Osteoblast (primary cell): ENCODE results near the gene CCDC142. TPM values are rescaled to one million over a fixed set of nuclear protein-coding genes. Genes with fewer than 3 reads are reported as not detected.
A peak's percentile ranks its signal among the peaks of the same experiment; 100 is the strongest.
"Not testable (repeated sequence)": the region's sequence is repeated elsewhere in the genome, so short reads cannot be mapped to it uniquely, and the experiment has no call there.

Experiments
- DNase-seq: peaks from one replicate; pipeline ENCODE4 v3.0.0; 2011; ENCODE audit warnings: low spot score, mixed read lengths; ENCODE audit not compliant: insufficient read length; ENCODE audit errors: missing footprints
- H2AFZ ChIP-seq: 2 replicates; pipeline ENCODE4 v1.6.0; 2011; ENCODE audit warnings: mild to moderate bottlenecking, low read length
- H3K27ac ChIP-seq: 2 replicates; pipeline ENCODE4 v1.5.1; 2011; ENCODE audit warnings: mild to moderate bottlenecking, low read depth, low read length, moderate library complexity
- H3K27me3 ChIP-seq: 2 replicates; pipeline ENCODE4 v1.6.0; 2012; ENCODE audit warnings: mild to moderate bottlenecking, control low read depth, inconsistent platforms, low read length, moderate library complexity; ENCODE audit not compliant: insufficient read depth
- H3K36me3 ChIP-seq: 2 replicates; pipeline ENCODE4 v1.5.1; 2011; ENCODE audit warnings: mild to moderate bottlenecking, low read length, control low read depth, moderate library complexity; ENCODE audit not compliant: insufficient read depth
- H3K4me1 ChIP-seq: 2 replicates; pipeline ENCODE4 v1.5.1; 2011; ENCODE audit warnings: mild to moderate bottlenecking, low read length, control low read depth, moderate library complexity; ENCODE audit not compliant: insufficient read depth
- H3K4me2 ChIP-seq: 2 replicates; pipeline ENCODE4 v1.6.0; 2011; ENCODE audit warnings: mild to moderate bottlenecking, low read length; ENCODE audit not compliant: insufficient read depth
- H3K4me3 ChIP-seq: fragments of 200-600 bp; sonication (generic); 3 replicates; pipeline ENCODE4 v1.5.1; 2012; ENCODE audit warnings: mild to moderate bottlenecking, low read length, inconsistent platforms; ENCODE audit not compliant: insufficient read depth
- H3K79me2 ChIP-seq: 2 replicates; pipeline ENCODE4 v1.6.0; 2012; ENCODE audit warnings: mild to moderate bottlenecking, low read length, control low read depth, inconsistent platforms; ENCODE audit not compliant: insufficient read depth
- H3K9me3 ChIP-seq: 2 replicates; pipeline ENCODE4 v1.5.1; 2011; ENCODE audit warnings: low read depth, low read length, control low read depth
- H4K20me1 ChIP-seq: 2 replicates; pipeline ENCODE4 v1.6.0; 2012; ENCODE audit warnings: mild to moderate bottlenecking, low read length, control low read depth; ENCODE audit not compliant: insufficient read depth
- CTCF ChIP-seq: IDR thresholded peaks from 2 replicates; pipeline ENCODE4 v1.5.1; 2011; ENCODE audit warnings: mild to moderate bottlenecking, low read depth, low read length, moderate library complexity; ENCODE audit errors: extremely low read depth
- total RNA-seq: library from RNA; depleted of rRNA; stranded (reverse); fragments of >200 nt; gene quantifications from 2 replicates; pipeline ENCODE4 v1.2.3, GENCODE V29; 2012

The CCDC142 gene
- total RNA-seq, 1 donor = 32.6 TPM

GRCh38 chr2:74447230-74447999, 35.4 kb downstream of the CCDC142 start:
- H3K4me2 ChIP-seq = no peak overlapping the region
- TF ChIP-seq CTCF = no peak
- peaks cover 15% of the 10 kb centered on the region for H3K4me1 ChIP-seq
- H3K27ac ChIP-seq = no peak overlapping the region
- H3K4me3 ChIP-seq = no peak overlapping the region
- no peak overlapping the region for H2AFZ ChIP-seq
- no peaks in the 10 kb centered on the region for H3K79me2 ChIP-seq
- H3K9me3 ChIP-seq = no peaks in the 10 kb centered on the region
- H3K36me3 ChIP-seq = no peaks in the 10 kb centered on the region
- H3K27me3 ChIP-seq = peaks cover 4% of the 10 kb centered on the region
- no peaks in the 10 kb centered on the region for H4K20me1 ChIP-seq
- no peak for DNase-seq

GRCh38 chr2:74444498-74445318, 38.1 kb downstream of the CCDC142 start:
- no peak for TF ChIP-seq CTCF
- Histone ChIP-seq H3K4me3 (peak overlapping the region; percentile 40), H3K9me3 (no peaks in the 10 kb centered on the region), H3K27me3 (peaks cover 16% of the 10 kb centered on the region), H3K79me2 (peaks cover 2% of the 10 kb centered on the region), H3K4me2 (peak overlapping the region; percentile 66), H3K27ac (peak overlapping the region; percentile 17), H3K36me3 (no peaks in the 10 kb centered on the region), H3K4me1 (peaks cover 20% of the 10 kb centered on the region), H4K20me1 (no peaks in the 10 kb centered on the region), H2AFZ (peak overlapping the region; percentile 56)
- DNase-seq = peak; percentile 66

GRCh38 chr2:74442483-74443297, 40.1 kb downstream of the CCDC142 start:
- H3K79me2 ChIP-seq = peaks cover 21% of the 10 kb centered on the region
- H3K27me3 ChIP-seq = peaks cover 16% of the 10 kb centered on the region
- DNase-seq, H4K20me1 ChIP-seq, H3K4me2 ChIP-seq, H3K27ac ChIP-seq, H2AFZ ChIP-seq, H3K4me3 ChIP-seq, H3K9me3 ChIP-seq, H3K36me3 ChIP-seq: not testable (repeated sequence)
- H3K4me1 ChIP-seq = peaks cover 25% of the 10 kb centered on the region

GRCh38 chr2:74441690-74442482, 40.9 kb downstream of the CCDC142 start, which contains the start of gene RTKN:
TSS of gene RTKN (minus strand) at chr2:74441937. CDS start at chr2:74441816, 121 bp downstream.
- H3K4me2 ChIP-seq = peak within 1 kb of the TSS; percentile 95
- H3K27me3 ChIP-seq = peaks cover 16% of the 10 kb centered on the region
- peak within 1 kb of the TSS; percentile 91 for H2AFZ ChIP-seq
- peaks cover 23% of the 10 kb centered on the region for H3K79me2 ChIP-seq
- no peaks in the 10 kb centered on the region for H3K36me3 ChIP-seq
- no peaks in the 10 kb centered on the region for H3K9me3 ChIP-seq
- TF ChIP-seq CTCF = no peak
- peak; percentile 72 for DNase-seq
- peaks cover 25% of the 10 kb centered on the region for H3K4me1 ChIP-seq
- H3K4me3 ChIP-seq = peak within 1 kb of the TSS; percentile 79
- H4K20me1 ChIP-seq = peaks cover 5% of the 10 kb centered on the region
- H3K27ac ChIP-seq = no peak within 1 kb of the TSS
